HG02870 (cell line): ENCODE results near the gene DUS1L.

ENCODE experiments used
- ATAC-seq: cut with Tn5 transposase; IDR thresholded peaks from one replicate; pipeline ENCODE4 v1.9.1; 2021; ENCODE audit warnings: mild to moderate bottlenecking, moderate library complexity; ENCODE audit not compliant: unreplicated experiment

DUS1L gene

GRCh38 chr17:82058230-82058854 lies 7.3 kb downstream of the DUS1L start:
- ATAC-seq = no peak

GRCh38 chr17:82056729-82057621 lies 8.6 kb downstream of the DUS1L start:
- ATAC-seq = no peak

GRCh38 chr17:82055965-82056728 lies 9.5 kb downstream of the DUS1L start:
- no peak for ATAC-seq

- no peak for ATAC-seq
Measured at GRCh38 chr17:82055023-82055964, 10.3 kb downstream of the DUS1L start.

GRCh38 chr17:82054351-82055022 lies 11.1 kb downstream of the DUS1L start:
- ATAC-seq = no peak

GRCh38 chr17:82053556-82054263 lies 11.9 kb downstream of the DUS1L start:
- ATAC-seq = no peak

- no peak for ATAC-seq
Measured at GRCh38 chr17:82053130-82053529, 12.5 kb downstream of the DUS1L start.

GRCh38 chr17:82052638-82053059 lies 13.0 kb downstream of the DUS1L start:
- no peak for ATAC-seq

- peak; percentile 41 for ATAC-seq
Measured at GRCh38 chr17:82051776-82052637, 13.6 kb downstream of the DUS1L start, which contains the start of the genes GPS1 and RFNG. Gene GPS1, plus strand, starts transcription at chr17:82051898. Its CDS starts 34 bp downstream, at chr17:82051932. Gene RFNG, minus strand, starts transcription at chr17:82051811. Its CDS starts 45 bp downstream, at chr17:82051766.

- no peak for ATAC-seq
Measured at GRCh38 chr17:82050761-82051641, 14.6 kb downstream of the DUS1L start.

- ATAC-seq = no peak
Measured at GRCh38 chr17:82050152-82050760, 15.3 kb downstream of the DUS1L start.

- no peak for ATAC-seq
Measured at GRCh38 chr17:82049521-82049971, 16.1 kb downstream of the DUS1L start.

- no peak for ATAC-seq
Measured at GRCh38 chr17:82049106-82049505, 16.5 kb downstream of the DUS1L start.

- no peak for ATAC-seq
Measured at GRCh38 chr17:82048571-82048971, 17.0 kb downstream of the DUS1L start.

GRCh38 chr17:82047914-82048570 lies 17.6 kb downstream of the DUS1L start:
- no peak for ATAC-seq

GRCh38 chr17:82047379-82047778 lies 18.2 kb downstream of the DUS1L start:
- ATAC-seq = no peak
